ENCODE data around the gene GRK5. TPM values are rescaled to one million over a fixed set of nuclear protein-coding genes. Genes with fewer than 3 reads are reported as not detected.

GRK5 gene
- total and polyA plus RNA-seq, 8 donors = 10.9 to 95.9 (median 34.0) TPM

DNA sequence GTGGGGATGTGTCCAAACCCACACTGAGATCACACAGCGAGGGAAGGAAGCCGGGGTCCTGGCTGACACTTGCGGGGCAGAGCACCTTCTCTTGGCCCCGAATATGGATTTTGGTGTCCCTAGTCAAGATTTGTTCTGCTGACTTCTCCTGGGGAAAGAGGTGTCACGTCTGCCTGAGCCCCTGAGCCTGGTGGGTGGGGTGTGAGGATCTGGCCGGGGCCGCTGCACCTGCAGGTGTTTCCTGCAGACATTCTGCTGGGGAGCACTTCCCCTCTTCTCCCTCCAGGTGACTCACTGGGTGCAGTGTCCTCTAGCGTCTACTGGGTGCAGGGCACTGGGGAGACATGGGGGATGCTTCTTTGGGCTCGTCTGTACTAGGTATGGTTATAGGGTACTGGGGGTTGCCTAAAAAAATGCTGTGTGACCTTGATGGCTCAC, 99.2 kb downstream of the GRK5 start:
- DNase-seq = peak; percentile 43 to 71
- Histone ChIP-seq H3K36me3 (no peaks in the 10 kb centered on the region), H3K27me3 (no peaks in the 10 kb centered on the region), H3K4me1 (peaks cover 23 to 83% (median 67%) of the 10 kb centered on the region in 4 donors), H3K27ac (peak overlapping the region; percentile 39 to 81 (median 75)), H3K9me3 (no peaks in the 10 kb centered on the region), H3K4me3 (peak overlapping the region in 3 of 4 donors; percentile 16 to 29 (median 23))
- intact Hi-C loops (cut with DNase I; ENCODE audit: low total_unique reads) = no loop called here
- TF ChIP-seq, protein P1, sequence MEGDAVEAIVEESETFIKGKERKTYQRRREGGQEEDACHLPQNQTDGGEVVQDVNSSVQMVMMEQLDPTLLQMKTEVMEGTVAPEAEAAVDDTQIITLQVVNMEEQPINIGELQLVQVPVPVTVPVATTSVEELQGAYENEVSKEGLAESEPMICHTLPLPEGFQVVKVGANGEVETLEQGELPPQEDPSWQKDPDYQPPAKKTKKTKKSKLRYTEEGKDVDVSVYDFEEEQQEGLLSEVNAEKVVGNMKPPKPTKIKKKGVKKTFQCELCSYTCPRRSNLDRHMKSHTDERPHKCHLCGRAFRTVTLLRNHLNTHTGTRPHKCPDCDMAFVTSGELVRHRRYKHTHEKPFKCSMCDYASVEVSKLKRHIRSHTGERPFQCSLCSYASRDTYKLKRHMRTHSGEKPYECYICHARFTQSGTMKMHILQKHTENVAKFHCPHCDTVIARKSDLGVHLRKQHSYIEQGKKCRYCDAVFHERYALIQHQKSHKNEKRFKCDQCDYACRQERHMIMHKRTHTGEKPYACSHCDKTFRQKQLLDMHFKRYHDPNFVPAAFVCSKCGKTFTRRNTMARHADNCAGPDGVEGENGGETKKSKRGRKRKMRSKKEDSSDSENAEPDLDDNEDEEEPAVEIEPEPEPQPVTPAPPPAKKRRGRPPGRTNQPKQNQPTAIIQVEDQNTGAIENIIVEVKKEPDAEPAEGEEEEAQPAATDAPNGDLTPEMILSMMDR (IDR thresholded peaks at IDR 0.05) = peak in 2 of 7 experiments; percentile 7 to 28
- TF ChIP-seq EP300 (IDR thresholded peaks at IDR 0.05) = no peak
- no peak for TF ChIP-seq POLR2A (IDR thresholded peaks at IDR 0.05)
- no peak for TF ChIP-seq POLR2AphosphoS5 (IDR thresholded peaks at IDR 0.05)
- 63 to 88% (median 71%) methylated on average over 7 to 9 of the region's 9 CpGs for WGBS, 5 donors

DNA sequence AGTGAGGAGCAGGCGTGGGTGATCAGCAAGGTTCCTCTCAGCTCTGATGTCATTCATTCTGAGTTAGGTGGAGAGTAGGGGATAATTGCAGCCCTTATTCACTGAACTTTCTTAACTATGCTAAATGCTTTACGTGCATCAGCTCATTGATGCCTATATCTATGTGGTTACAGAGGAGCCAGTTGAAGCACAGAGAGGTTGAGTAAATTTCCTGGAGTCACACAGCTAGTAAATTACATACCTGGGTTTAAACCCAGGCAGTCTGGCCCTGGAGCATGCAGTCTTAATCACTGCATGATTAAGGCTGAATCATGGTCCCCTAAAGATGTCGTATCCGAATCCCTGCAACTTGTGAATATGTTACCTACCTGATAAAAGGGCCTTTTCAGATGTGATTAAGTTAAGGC, 99.6 kb downstream of the GRK5 start:
- Histone ChIP-seq H3K9me3 (no peaks in the 10 kb centered on the region), H3K4me1 (peaks cover 19 to 78% (median 63%) of the 10 kb centered on the region in 4 donors), H3K36me3 (no peaks in the 10 kb centered on the region), H3K27ac (peak overlapping the region in 3 of 5 donors; percentile 75 to 81 (median 81)), H3K27me3 (no peaks in the 10 kb centered on the region), H3K4me3 (no peak overlapping the region)
- TF ChIP-seq, protein P1 (IDR thresholded peaks at IDR 0.05) = no peak
- TF ChIP-seq POLR2A (IDR thresholded peaks at IDR 0.05) = no peak
- TF ChIP-seq EP300 (IDR thresholded peaks at IDR 0.05) = no peak
- TF ChIP-seq POLR2AphosphoS5 (IDR thresholded peaks at IDR 0.05) = no peak
- 80 to 88% (median 86%) methylated on average over 4 of the region's 4 CpGs for WGBS, 5 donors
- no peak for DNase-seq
- intact Hi-C loops (cut with DNase I; ENCODE audit: low total_unique reads) = no loop called here

DNA sequence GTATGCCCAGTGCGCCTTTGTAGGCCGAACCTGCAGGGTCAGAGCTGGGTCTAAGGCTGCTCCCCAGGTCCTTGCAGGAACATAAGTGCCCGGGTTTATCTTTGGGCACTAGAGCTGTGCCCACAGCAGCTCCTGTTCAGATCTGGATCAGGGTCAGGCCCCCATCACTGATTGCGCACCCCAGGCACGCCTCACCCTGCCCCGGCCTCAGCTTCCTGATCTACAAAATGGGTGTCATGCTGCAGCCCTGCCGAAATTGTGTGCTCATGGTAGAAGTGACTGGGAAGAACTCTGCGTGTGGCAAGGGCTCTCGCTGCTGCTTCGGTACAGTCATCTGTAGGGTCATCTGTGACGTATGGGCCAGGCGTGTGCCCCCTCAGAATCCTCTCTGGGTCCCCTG, 100.7 kb downstream of the GRK5 start:
- Histone ChIP-seq H3K27me3 (no peaks in the 10 kb centered on the region), H3K36me3 (no peaks in the 10 kb centered on the region), H3K9me3 (no peaks in the 10 kb centered on the region), H3K27ac (peak overlapping the region in 3 of 5 donors; percentile 6 to 81 (median 13)), H3K4me1 (peaks cover 8 to 75% (median 52%) of the 10 kb centered on the region in 4 donors), H3K4me3 (no peak overlapping the region)
- DNase-seq = no peak
- TF ChIP-seq POLR2A (IDR thresholded peaks at IDR 0.05) (no peak), EP300 (IDR thresholded peaks at IDR 0.05) (no peak), POLR2AphosphoS5 (IDR thresholded peaks at IDR 0.05) (no peak)
- TF ChIP-seq, protein P1 (IDR thresholded peaks at IDR 0.05) = no peak
- intact Hi-C loops (cut with DNase I; ENCODE audit: low total_unique reads) = no loop called here
- 86 to 96% (median 95%) methylated on average over 4 to 12 of the region's 12 CpGs for WGBS, 5 donors

DNA sequence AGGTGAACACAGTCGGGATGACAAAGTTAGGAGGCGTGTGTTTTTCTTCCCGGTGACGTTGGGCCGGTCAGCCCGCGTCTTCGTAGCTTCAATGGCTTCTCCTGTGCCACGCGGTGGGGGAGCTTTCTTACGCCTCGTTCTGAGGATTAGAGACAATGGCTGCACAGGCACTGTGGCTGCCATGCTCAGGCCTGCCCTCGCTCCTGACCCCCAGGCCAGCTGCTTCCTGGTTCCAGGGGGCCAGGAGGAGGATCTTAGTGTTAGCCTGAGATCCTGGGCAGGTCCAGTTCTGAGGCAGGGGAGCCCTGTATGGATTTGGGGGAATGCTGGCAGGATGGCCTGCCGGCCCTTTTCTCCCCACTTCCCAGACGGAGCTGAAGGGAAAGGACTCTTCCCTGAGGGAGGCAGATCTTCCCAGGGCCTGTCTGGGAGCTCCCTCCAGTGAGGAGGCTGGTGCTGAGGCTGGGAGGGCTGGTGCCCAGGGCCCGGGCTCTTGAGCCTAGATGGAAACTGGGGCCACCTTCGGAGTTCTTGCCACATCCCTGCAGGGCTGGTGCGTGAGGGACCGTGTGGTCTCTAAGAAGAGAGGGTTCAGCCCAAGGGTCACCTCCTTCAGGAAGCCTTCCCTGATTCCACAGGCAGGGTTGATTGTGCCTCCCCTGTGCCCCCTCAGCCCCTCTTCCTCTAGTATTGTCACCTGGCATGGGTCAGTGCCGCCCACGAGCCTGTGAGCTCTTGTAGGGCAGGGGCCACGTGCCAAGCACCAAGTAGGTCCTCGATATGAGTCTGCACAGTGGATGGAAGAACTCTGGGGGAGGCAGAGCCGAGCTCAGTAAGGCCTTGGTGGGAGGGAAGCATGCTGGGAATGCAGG, 101.4 kb downstream of the GRK5 start:
- Histone ChIP-seq H3K27ac (peak overlapping the region in 2 of 5 donors; percentile 6 to 81), H3K9me3 (no peaks in the 10 kb centered on the region), H3K4me1 (peaks cover under 1 to 75% (median 49%) of the 10 kb centered on the region in 4 donors), H3K36me3 (no peaks in the 10 kb centered on the region), H3K4me3 (no peak overlapping the region), H3K27me3 (no peaks in the 10 kb centered on the region)
- no peak for DNase-seq
- 85 to 89% (median 88%) methylated on average over 18 to 24 of the region's 24 CpGs for WGBS, 5 donors
- intact Hi-C loops (cut with DNase I; ENCODE audit: low total_unique reads) = no loop called here
- TF ChIP-seq POLR2A (IDR thresholded peaks at IDR 0.05) = no peak
- TF ChIP-seq POLR2AphosphoS5 (IDR thresholded peaks at IDR 0.05) = no peak
- TF ChIP-seq EP300 (IDR thresholded peaks at IDR 0.05) = no peak
- TF ChIP-seq, protein P1 (IDR thresholded peaks at IDR 0.05) = no peak
